Measurements from ENCODE around the gene PDS5A. TPM values are rescaled to one million over a fixed set of nuclear protein-coding genes. Genes with fewer than 3 reads are reported as not detected.

Gene PDS5A
- total RNA-seq, 6 experiments from 2014 or later, result 28.0 to 45.7 (median 33.2) TPM

- peaks cover 4 to 78% (median 31%) of the 10 kb centered on the region in 4 donors for H3K36me3 ChIP-seq
- no peaks in the 10 kb centered on the region for H3K27me3 ChIP-seq
- no peak for TF ChIP-seq CTCF (IDR thresholded peaks at IDR 0.05)
- no peak for TF ChIP-seq POLR2A (IDR thresholded peaks at IDR 0.05)
- H3K4me3 ChIP-seq, result no peak overlapping the region
- no peak overlapping the region for H3K27ac ChIP-seq
- no peaks in the 10 kb centered on the region for H3K4me1 ChIP-seq
- H3K9me3 ChIP-seq, result no peaks in the 10 kb centered on the region
- ATAC-seq (no peak), DNase-seq (no peak)
- intact Hi-C loops (cut with DNase I), result no loop called here
- WGBS (ENCODE audit: insufficient coverage, low coverage, low lambda C conversion rate, missing lambda C conversion rate), result 73% methylated on average over 3 of the region's 3 CpGs
Observed at GRCh38 chr4:39899291-39899690, 78.4 kb downstream of the PDS5A start.

- H3K4me1 ChIP-seq, result no peaks in the 10 kb centered on the region
- H3K27me3 ChIP-seq, result no peaks in the 10 kb centered on the region
- intact Hi-C loops (cut with DNase I), result no loop called here
- H3K36me3 ChIP-seq, result peaks cover 4 to 74% (median 32%) of the 10 kb centered on the region in 4 donors
- ATAC-seq (no peak), DNase-seq (no peak)
- no peak overlapping the region for H3K27ac ChIP-seq
- 100% methylated on average over 1 of the region's 1 CpG for WGBS (ENCODE audit: insufficient coverage, low coverage, low lambda C conversion rate, missing lambda C conversion rate)
- no peak overlapping the region for H3K4me3 ChIP-seq
- no peak for TF ChIP-seq CTCF (IDR thresholded peaks at IDR 0.05)
- TF ChIP-seq POLR2A (IDR thresholded peaks at IDR 0.05), result no peak
- H3K9me3 ChIP-seq, result no peaks in the 10 kb centered on the region
Observed at GRCh38 chr4:39898015-39898414, 79.7 kb downstream of the PDS5A start.

- no peak for TF ChIP-seq CTCF (IDR thresholded peaks at IDR 0.05)
- TF ChIP-seq POLR2A (IDR thresholded peaks at IDR 0.05), result no peak
- peaks cover 0 to 56% (median 30%) of the 10 kb centered on the region in 4 donors for H3K36me3 ChIP-seq
- H3K4me1 ChIP-seq, result no peaks in the 10 kb centered on the region
- no peaks in the 10 kb centered on the region for H3K9me3 ChIP-seq
- H3K4me3 ChIP-seq, result no peak overlapping the region
- intact Hi-C loops (cut with DNase I), result no loop called here
- H3K27me3 ChIP-seq, result no peaks in the 10 kb centered on the region
- H3K27ac ChIP-seq, result no peak overlapping the region
- 97% methylated on average over 3 of the region's 3 CpGs for WGBS (ENCODE audit: insufficient coverage, low coverage, low lambda C conversion rate, missing lambda C conversion rate)
- DNase-seq (no peak), ATAC-seq (no peak)
Observed at GRCh38 chr4:39893693-39894072, 84.0 kb downstream of the PDS5A start.

GRCh38 chr4:39892988-39893692 is 84.6 kb downstream of the PDS5A start:
- Histone ChIP-seq H3K27ac (no peak overlapping the region), H3K27me3 (no peaks in the 10 kb centered on the region), H3K4me3 (no peak overlapping the region), H3K4me1 (no peaks in the 10 kb centered on the region), H3K9me3 (no peaks in the 10 kb centered on the region), H3K36me3 (peaks cover 0 to 56% (median 31%) of the 10 kb centered on the region in 4 donors)
- intact Hi-C loops (cut with DNase I), result no loop called here
- WGBS (ENCODE audit: insufficient coverage, low coverage, low lambda C conversion rate, missing lambda C conversion rate), result 93% methylated on average over 5 of the region's 5 CpGs
- ATAC-seq (no peak), DNase-seq (no peak)
- TF ChIP-seq CTCF (IDR thresholded peaks at IDR 0.05) (no peak), POLR2A (IDR thresholded peaks at IDR 0.05) (no peak)
